ENCODE results near the gene LOXL1. TPM values are rescaled to one million over a fixed set of nuclear protein-coding genes. Genes with fewer than 3 reads are reported as not detected.
"Not testable (repeated sequence)": the region's sequence is repeated elsewhere in the genome, so short reads cannot be mapped to it uniquely, and the experiment has no call there.

The LOXL1 gene
- total RNA-seq, 3 donors from 2014 or later: 5.6 to 11.3 (median 10.8) TPM

GRCh38 chr15:73936588-73937290, 10.5 kb downstream of the LOXL1 start:
- Histone ChIP-seq H3K36me3 (no peaks in the 10 kb centered on the region), H3K27me3 (no peaks in the 10 kb centered on the region), H3K9me3 (no peaks in the 10 kb centered on the region), H3K27ac (peak overlapping the region in 1 of 2 donors; percentile 49), H3K4me1 (no peaks in the 10 kb centered on the region), H3K4me3 (no peak overlapping the region)
- TF ChIP-seq, protein P1, sequence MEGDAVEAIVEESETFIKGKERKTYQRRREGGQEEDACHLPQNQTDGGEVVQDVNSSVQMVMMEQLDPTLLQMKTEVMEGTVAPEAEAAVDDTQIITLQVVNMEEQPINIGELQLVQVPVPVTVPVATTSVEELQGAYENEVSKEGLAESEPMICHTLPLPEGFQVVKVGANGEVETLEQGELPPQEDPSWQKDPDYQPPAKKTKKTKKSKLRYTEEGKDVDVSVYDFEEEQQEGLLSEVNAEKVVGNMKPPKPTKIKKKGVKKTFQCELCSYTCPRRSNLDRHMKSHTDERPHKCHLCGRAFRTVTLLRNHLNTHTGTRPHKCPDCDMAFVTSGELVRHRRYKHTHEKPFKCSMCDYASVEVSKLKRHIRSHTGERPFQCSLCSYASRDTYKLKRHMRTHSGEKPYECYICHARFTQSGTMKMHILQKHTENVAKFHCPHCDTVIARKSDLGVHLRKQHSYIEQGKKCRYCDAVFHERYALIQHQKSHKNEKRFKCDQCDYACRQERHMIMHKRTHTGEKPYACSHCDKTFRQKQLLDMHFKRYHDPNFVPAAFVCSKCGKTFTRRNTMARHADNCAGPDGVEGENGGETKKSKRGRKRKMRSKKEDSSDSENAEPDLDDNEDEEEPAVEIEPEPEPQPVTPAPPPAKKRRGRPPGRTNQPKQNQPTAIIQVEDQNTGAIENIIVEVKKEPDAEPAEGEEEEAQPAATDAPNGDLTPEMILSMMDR (IDR thresholded peaks at IDR 0.05): no peak
- no peak for TF ChIP-seq POLR2A (IDR thresholded peaks at IDR 0.05)
- TF ChIP-seq POLR2AphosphoS5 (IDR thresholded peaks at IDR 0.05): no peak
- intact Hi-C loops (cut with DNase I; ENCODE audit: low total_unique reads): no loop called here
- DNase-seq (ENCODE audit: low spot score in 2 of 2): no peak

GRCh38 chr15:73937296-73937695, 11.0 kb downstream of the LOXL1 start:
- intact Hi-C loops (cut with DNase I; ENCODE audit: low total_unique reads): no loop called here
- no peak for DNase-seq (ENCODE audit: low spot score in 2 of 2)
- Histone ChIP-seq H3K27me3 (no peaks in the 10 kb centered on the region), H3K9me3 (no peaks in the 10 kb centered on the region), H3K4me3 (no peak overlapping the region), H3K4me1 (no peaks in the 10 kb centered on the region), H3K27ac (no peak overlapping the region), H3K36me3 (no peaks in the 10 kb centered on the region)
- TF ChIP-seq, protein P1 (IDR thresholded peaks at IDR 0.05): no peak
- TF ChIP-seq POLR2AphosphoS5 (IDR thresholded peaks at IDR 0.05): no peak
- no peak for TF ChIP-seq POLR2A (IDR thresholded peaks at IDR 0.05)

DNA sequence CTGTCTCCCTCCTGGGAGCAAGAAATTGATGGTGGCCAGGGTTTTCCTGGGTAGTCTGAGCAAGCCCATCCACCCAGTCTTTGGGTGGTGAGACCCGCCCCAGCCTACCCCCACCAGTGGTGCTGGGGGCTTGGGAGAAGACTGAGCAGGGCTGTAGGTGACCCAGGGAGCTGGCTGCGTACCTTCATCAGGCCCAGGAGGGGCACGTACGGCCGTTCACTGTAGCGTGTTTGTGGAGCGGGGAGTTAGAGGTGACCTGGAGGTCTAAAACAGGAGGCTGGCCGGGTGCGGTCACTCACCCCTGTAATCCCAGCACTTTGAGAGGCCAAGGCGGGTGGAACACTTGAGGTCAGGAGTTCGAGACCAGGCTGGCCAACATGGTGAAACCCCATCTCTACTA, 11.5 kb downstream of the LOXL1 start:
- Histone ChIP-seq H3K27me3 (no peaks in the 10 kb centered on the region), H3K4me3 (no peak overlapping the region), H3K36me3 (no peaks in the 10 kb centered on the region), H3K4me1 (no peaks in the 10 kb centered on the region), H3K27ac (no peak overlapping the region), H3K9me3 (no peaks in the 10 kb centered on the region)
- no peak for TF ChIP-seq POLR2AphosphoS5 (IDR thresholded peaks at IDR 0.05)
- TF ChIP-seq, protein P1 (IDR thresholded peaks at IDR 0.05): no peak
- no peak for TF ChIP-seq POLR2A (IDR thresholded peaks at IDR 0.05)
- intact Hi-C loops (cut with DNase I; ENCODE audit: low total_unique reads): no loop called here
- DNase-seq (ENCODE audit: low spot score in 2 of 2): no peak

- H3K36me3 ChIP-seq; DNase-seq (ENCODE audit: low spot score in 2 of 2); H3K27ac ChIP-seq; intact Hi-C loops (cut with DNase I; ENCODE audit: low total_unique reads); H3K4me1 ChIP-seq; H3K4me3 ChIP-seq; H3K9me3 ChIP-seq; H3K27me3 ChIP-seq: not testable (repeated sequence)
Measured at GRCh38 chr15:73938516-73938915, 12.3 kb downstream of the LOXL1 start.

GRCh38 chr15:73939138-73939537, 12.9 kb downstream of the LOXL1 start:
- Histone ChIP-seq H3K27me3 (no peaks in the 10 kb centered on the region), H3K9me3 (no peaks in the 10 kb centered on the region), H3K4me1 (no peaks in the 10 kb centered on the region), H3K27ac (no peak overlapping the region), H3K36me3 (no peaks in the 10 kb centered on the region), H3K4me3 (no peak overlapping the region)
- intact Hi-C loops (cut with DNase I; ENCODE audit: low total_unique reads): no loop called here
- TF ChIP-seq POLR2AphosphoS5 (IDR thresholded peaks at IDR 0.05) (no peak), POLR2A (IDR thresholded peaks at IDR 0.05) (no peak)
- TF ChIP-seq, protein P1 (IDR thresholded peaks at IDR 0.05): no peak
- DNase-seq (ENCODE audit: low spot score in 2 of 2): no peak

Measured in breast epithelium (tissue), 4 donors.